ENCODE data around the gene TMEM250. TPM values are rescaled to one million over a fixed set of nuclear protein-coding genes. Genes with fewer than 3 reads are reported as not detected.

Gene TMEM250
- total and polyA plus RNA-seq, 3 donors from 2014 or later: 29.4 to 73.0 (median 57.8) TPM

DNA sequence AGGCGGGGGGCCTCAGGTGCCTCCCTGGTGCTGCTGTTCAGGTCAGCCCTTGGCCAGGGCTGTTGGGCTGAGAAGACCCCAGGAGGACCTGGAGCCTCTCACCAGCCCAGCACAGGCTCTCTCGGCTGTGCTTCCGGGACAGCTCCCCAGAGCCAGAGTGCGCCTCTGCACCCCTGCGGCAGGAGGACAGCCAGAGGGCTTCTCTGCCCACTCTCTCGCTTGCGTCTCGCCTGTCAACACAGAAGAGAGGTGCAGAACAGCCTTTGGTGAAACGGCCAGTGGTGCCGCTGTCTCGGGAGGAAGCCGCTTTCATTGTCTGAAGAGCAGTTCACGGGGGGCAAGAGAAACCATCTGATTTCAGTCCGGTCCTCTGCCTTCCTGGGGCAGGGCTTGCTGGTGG lies 19.8 kb downstream of the TMEM250 start:
- Histone ChIP-seq H3K36me3 (ENCODE audit: low read depth, missing control alignments) (no peaks in the 10 kb centered on the region), H3K9me3 (no peaks in the 10 kb centered on the region), H3K4me3 (no peak overlapping the region), H3K4me1 (peaks cover 8% of the 10 kb centered on the region), H3K27me3 (no peaks in the 10 kb centered on the region), H3K27ac (no peak overlapping the region)
- TF ChIP-seq, protein P1, sequence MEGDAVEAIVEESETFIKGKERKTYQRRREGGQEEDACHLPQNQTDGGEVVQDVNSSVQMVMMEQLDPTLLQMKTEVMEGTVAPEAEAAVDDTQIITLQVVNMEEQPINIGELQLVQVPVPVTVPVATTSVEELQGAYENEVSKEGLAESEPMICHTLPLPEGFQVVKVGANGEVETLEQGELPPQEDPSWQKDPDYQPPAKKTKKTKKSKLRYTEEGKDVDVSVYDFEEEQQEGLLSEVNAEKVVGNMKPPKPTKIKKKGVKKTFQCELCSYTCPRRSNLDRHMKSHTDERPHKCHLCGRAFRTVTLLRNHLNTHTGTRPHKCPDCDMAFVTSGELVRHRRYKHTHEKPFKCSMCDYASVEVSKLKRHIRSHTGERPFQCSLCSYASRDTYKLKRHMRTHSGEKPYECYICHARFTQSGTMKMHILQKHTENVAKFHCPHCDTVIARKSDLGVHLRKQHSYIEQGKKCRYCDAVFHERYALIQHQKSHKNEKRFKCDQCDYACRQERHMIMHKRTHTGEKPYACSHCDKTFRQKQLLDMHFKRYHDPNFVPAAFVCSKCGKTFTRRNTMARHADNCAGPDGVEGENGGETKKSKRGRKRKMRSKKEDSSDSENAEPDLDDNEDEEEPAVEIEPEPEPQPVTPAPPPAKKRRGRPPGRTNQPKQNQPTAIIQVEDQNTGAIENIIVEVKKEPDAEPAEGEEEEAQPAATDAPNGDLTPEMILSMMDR (IDR thresholded peaks at IDR 0.05): no peak
- no peak for TF ChIP-seq POLR2A (IDR thresholded peaks at IDR 0.05)
- 54 to 61% methylated on average over 10 to 14 of the region's 14 CpGs for WGBS, 2 donors
- intact Hi-C loops (cut with DNase I; ENCODE audit: low total_unique reads): no loop called here
- no peak for DNase-seq

DNA sequence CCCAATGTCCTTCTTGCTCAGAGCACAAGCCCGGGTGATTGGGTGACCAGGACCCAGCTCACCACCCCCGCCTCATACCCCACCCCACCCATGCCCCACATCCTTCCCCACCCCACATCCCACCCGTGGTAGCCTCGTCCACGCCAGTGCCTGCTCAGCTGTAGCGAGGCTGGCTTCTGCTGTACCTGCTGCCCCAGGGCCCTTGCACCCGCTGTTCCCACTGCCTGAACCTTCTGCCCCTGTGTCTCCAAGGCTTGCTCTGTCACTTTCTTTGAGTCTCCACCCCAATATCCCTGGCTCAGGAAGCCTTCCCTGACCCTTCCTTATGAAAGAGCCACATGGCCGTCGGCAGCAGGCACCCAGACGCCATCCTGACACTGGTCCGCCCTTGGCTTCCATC lies 20.5 kb downstream of the TMEM250 start:
- Histone ChIP-seq H3K27ac (no peak overlapping the region), H3K36me3 (ENCODE audit: low read depth, missing control alignments) (no peaks in the 10 kb centered on the region), H3K27me3 (no peaks in the 10 kb centered on the region), H3K4me3 (no peak overlapping the region), H3K4me1 (peaks cover 15% of the 10 kb centered on the region), H3K9me3 (no peaks in the 10 kb centered on the region)
- TF ChIP-seq, protein P1 (IDR thresholded peaks at IDR 0.05): no peak
- TF ChIP-seq POLR2A (IDR thresholded peaks at IDR 0.05): no peak
- no peak for DNase-seq
- 90 to 91% methylated on average over 11 of the region's 11 CpGs for WGBS, 2 donors
- intact Hi-C loops (cut with DNase I; ENCODE audit: low total_unique reads): no loop called here

DNA sequence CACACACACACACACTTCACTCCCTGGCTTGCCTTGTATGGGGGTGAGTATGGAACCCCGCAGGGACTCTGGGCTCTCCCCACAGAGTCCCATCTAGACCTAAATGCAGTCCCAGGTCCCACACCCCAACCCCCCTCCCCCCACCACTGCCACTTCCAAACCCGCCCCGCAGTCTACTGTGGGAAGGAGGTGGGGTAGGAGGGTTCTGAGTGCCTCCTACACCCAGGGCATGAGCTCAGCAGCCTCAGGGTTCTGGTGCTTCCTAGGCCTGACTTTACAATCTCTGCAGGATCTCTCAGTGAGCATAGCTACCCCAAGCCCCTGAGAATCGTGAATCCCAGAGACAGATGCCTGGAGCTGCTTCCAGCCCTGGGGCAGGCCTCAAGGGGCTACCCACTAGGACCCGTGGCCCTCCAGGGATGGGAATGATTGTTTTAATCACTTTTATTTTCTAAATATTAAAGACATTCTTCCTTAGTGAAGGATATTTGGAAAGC lies 22.1 kb downstream of the TMEM250 start:
- no peak for TF ChIP-seq POLR2A (IDR thresholded peaks at IDR 0.05)
- TF ChIP-seq, protein P1 (IDR thresholded peaks at IDR 0.05): no peak
- WGBS, 2 donors: 72 to 77% methylated on average over 3 to 5 of the region's 5 CpGs
- intact Hi-C loops (cut with DNase I; ENCODE audit: low total_unique reads): no loop called here
- Histone ChIP-seq H3K36me3 (ENCODE audit: low read depth, missing control alignments) (no peaks in the 10 kb centered on the region), H3K27me3 (no peaks in the 10 kb centered on the region), H3K27ac (no peak overlapping the region), H3K4me3 (no peak overlapping the region), H3K4me1 (peaks cover 31% of the 10 kb centered on the region), H3K9me3 (no peaks in the 10 kb centered on the region)
- DNase-seq: no peak

DNA sequence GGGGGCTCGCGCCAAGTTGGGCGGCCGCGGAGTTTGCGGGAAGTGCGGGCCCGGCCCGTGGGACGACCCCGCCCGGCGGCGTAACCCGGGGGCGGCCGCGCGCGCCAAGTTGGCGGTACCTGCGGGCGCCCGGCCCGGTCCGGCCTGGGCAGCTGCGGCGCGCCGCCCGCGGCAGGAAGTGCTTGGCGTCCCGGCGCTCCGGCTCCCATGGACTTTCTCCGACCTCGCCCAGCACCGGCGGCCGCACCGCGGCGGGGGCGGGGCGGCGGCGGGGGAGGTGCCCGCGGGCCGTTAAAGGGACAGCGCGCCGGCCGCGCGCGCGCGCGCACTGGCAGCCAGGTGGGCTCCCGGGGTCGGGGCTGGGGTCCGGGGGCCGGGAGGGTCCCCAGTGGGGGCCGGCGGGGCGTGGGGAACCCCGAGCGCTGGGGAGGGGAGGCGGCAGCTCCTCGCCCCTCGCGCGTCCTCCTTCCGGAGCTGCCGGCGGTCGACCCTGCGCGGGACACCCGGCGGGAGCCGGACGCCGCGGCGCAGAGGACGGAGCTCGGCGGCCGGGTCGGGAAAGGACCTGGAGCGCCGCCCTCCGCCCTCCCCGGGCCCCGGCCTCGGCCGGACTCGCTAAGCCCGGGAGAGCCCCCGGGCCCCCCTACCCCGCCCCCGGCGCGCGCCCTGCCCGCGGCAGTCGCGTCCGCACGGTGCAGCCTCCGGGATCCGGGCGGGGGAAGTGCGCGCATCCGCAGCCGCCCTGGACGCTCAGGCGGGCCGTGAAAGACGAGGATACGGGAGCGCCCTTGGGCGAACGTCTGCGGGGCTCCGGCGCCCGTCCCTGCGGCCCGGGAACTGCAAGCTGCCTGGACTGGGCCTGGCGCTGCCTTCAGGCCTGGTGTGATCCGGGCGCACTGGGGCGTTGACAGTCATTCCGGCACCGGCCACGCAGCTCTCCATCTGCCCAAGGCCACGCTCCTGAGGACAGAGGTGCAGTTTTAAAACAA lies 23.3 kb downstream of the TMEM250 start, which contains the start of gene NACC2:
Gene NACC2, minus strand, starts transcription at position 220 of the 989 bp plus-strand sequence. CDS start 44,768 bp downstream, outside the sequence.
- Histone ChIP-seq H3K9me3 (no peaks in the 10 kb centered on the region), H3K4me3 (peak within 1 kb of the TSS; percentile 74 to 83), H3K27me3 (no peaks in the 10 kb centered on the region), H3K27ac (peak within 1 kb of the TSS; percentile 87 to 88), H3K4me1 (peaks cover 43% of the 10 kb centered on the region), H3K36me3 (ENCODE audit: low read depth, missing control alignments) (no peaks in the 10 kb centered on the region)
- intact Hi-C loops (cut with DNase I; ENCODE audit: low total_unique reads): no loop called here
- TF ChIP-seq, protein P1 (IDR thresholded peaks at IDR 0.05): no peak
- TF ChIP-seq POLR2A (IDR thresholded peaks at IDR 0.05): no peak
- WGBS, 2 donors: 2% methylated on average over 68 of the region's 143 CpGs; no CpG with 5 or more reads in 1 of the 2 donors
- peak; percentile 72 for DNase-seq

Data from testis (tissue), 3 donors.